WTC11 (cell line): ENCODE measurements around the gene UPF2. TPM values are rescaled to one million over a fixed set of nuclear protein-coding genes. Genes with fewer than 3 reads are reported as not detected.

Experiments
- ATAC-seq: fragments of 200-7000 bp; cut with Tn5 transposase; 2 replicates; pipeline ENCODE4 v1.10.0; 2021; ENCODE audit warnings: mild to moderate bottlenecking, moderate library complexity
- CTCF ChIA-PET: fragments of 300-600 bp; sonication (Branson Sonifier 250); formaldehyde crosslinking; loops from one replicate; lab custom pipeline; 2021; ENCODE audit warnings: antibody characterized with exemption; lab: Charles Lee
- POLR2A ChIA-PET: fragments of 350-600 bp; sonication (Branson Sonifier 250); formaldehyde crosslinking; loops from one replicate; lab custom pipeline; 2021; ENCODE audit warnings: antibody characterized with exemption; lab: Charles Lee
- DNase-seq: peaks from one replicate; pipeline ENCODE4 v3.0.0; 2021; ENCODE audit warnings: low spot score
- H3K27ac Mint-ChIP-seq: 2 replicates; pipeline ENCODE4 v1.8.0; 2021; ENCODE audit warnings: mixed read lengths
- H3K27me3 Mint-ChIP-seq: 2 replicates; pipeline ENCODE4 v1.8.0; 2021; ENCODE audit warnings: low read depth, mild to moderate bottlenecking, moderate library complexity, mixed read lengths
- H3K36me3 Mint-ChIP-seq: 2 replicates; pipeline ENCODE4 v1.8.0; 2021; ENCODE audit warnings: mixed read lengths
- H3K4me1 Mint-ChIP-seq: 2 replicates; pipeline ENCODE4 v1.8.0; 2022; ENCODE audit warnings: mixed read lengths
- H3K4me3 Mint-ChIP-seq: 2 replicates; pipeline ENCODE4 v1.8.0; 2021; ENCODE audit warnings: mild to moderate bottlenecking, moderate library complexity, mixed read lengths
- H3K9me3 Mint-ChIP-seq: 2 replicates; pipeline ENCODE4 v1.8.0; 2021; ENCODE audit warnings: mixed read lengths
- KAT7 ChIP-seq: sonication (generic); formaldehyde crosslinking; IDR thresholded peaks from 2 replicates; pipeline ENCODE4 v1.8.1; 2023; ENCODE audit warnings: missing genetic modification reagents, mild to moderate bottlenecking, borderline replicate concordance
- NR3C1 ChIP-seq: sonication (generic); formaldehyde crosslinking; conservative IDR thresholded peaks from 2 replicates; pipeline ENCODE4 v1.8.1; 2023; ENCODE audit warnings: low read depth, mild to moderate bottlenecking, missing genetic modification reagents
- OVOL2 ChIP-seq: fragments of 250-450 bp; sonication (Bioruptor Pico); IDR thresholded peaks from 2 replicates; pipeline ENCODE4 v1.9.0; 2021; ENCODE audit warnings: mild to moderate bottlenecking, borderline replicate concordance
- SOX15 ChIP-seq: fragments of 250-450 bp; sonication (Bioruptor Pico); IDR thresholded peaks from 2 replicates; pipeline ENCODE4 v1.9.0; 2021; ENCODE audit warnings: mild to moderate bottlenecking
- SP1 ChIP-seq: sonication (generic); formaldehyde crosslinking; conservative IDR thresholded peaks from 2 replicates; pipeline ENCODE4 v1.8.1; 2022; ENCODE audit warnings: missing genetic modification reagents
- TEAD1 ChIP-seq: sonication (generic); formaldehyde crosslinking; IDR thresholded peaks from 2 replicates; pipeline ENCODE4 v1.8.0; 2022; ENCODE audit warnings: mild to moderate bottlenecking, missing genetic modification reagents
- ZNF232 ChIP-seq: sonication (generic); formaldehyde crosslinking; IDR thresholded peaks from 2 replicates; pipeline ENCODE4 v1.8.0; 2022; ENCODE audit warnings: mild to moderate bottlenecking, missing genetic modification reagents
- ZNF317 ChIP-seq: sonication (generic); formaldehyde crosslinking; IDR thresholded peaks from 2 replicates; pipeline ENCODE4 v1.8.1; 2023; ENCODE audit warnings: low read depth, mild to moderate bottlenecking, moderate library complexity, missing genetic modification reagents, borderline replicate concordance
- total RNA-seq: library from RNA; stranded (reverse); gene quantifications from 3 replicates; pipeline ENCODE4 v1.2.3, GENCODE V29; 2021
- TF ChIP-seq, protein P1 (sequence below): sonication (generic); formaldehyde crosslinking; IDR thresholded peaks from 2 replicates; pipeline ENCODE4 v1.8.1; 2022; ENCODE audit warnings: mild to moderate bottlenecking, moderate library complexity, missing genetic modification reagents
- TF ChIP-seq, protein P2 (sequence below): sonication (generic); formaldehyde crosslinking; IDR thresholded peaks from 2 replicates; pipeline ENCODE4 v1.8.1; 2023; ENCODE audit warnings: mild to moderate bottlenecking, missing genetic modification reagents, moderate library complexity
- TF ChIP-seq, protein P3 (sequence below): fragments of 250-450 bp; sonication (Bioruptor Pico); IDR thresholded peaks from 2 replicates; pipeline ENCODE4 v1.8.0; 2021; ENCODE audit warnings: mild to moderate bottlenecking
- TF ChIP-seq, protein P4 (sequence below): sonication (generic); formaldehyde crosslinking; IDR thresholded peaks from 2 replicates; pipeline ENCODE4 v1.8.0; 2023; ENCODE audit warnings: missing genetic modification reagents, mild to moderate bottlenecking, borderline replicate concordance
- TF ChIP-seq, protein P5 (sequence below): sonication (generic); formaldehyde crosslinking; IDR thresholded peaks from 2 replicates; pipeline ENCODE4 v1.8.1; 2022; ENCODE audit warnings: low read depth, mild to moderate bottlenecking, moderate library complexity, missing genetic modification reagents, borderline replicate concordance
- TF ChIP-seq, protein P6 (sequence below): fragments of 200-600 bp; IDR thresholded peaks from 2 replicates; pipeline ENCODE4 v1.8.0; 2022; ENCODE audit warnings: antibody characterized with exemption

Gene UPF2
- total RNA-seq, 1 experiment from 2014 or later: 24.3 TPM

DNA sequence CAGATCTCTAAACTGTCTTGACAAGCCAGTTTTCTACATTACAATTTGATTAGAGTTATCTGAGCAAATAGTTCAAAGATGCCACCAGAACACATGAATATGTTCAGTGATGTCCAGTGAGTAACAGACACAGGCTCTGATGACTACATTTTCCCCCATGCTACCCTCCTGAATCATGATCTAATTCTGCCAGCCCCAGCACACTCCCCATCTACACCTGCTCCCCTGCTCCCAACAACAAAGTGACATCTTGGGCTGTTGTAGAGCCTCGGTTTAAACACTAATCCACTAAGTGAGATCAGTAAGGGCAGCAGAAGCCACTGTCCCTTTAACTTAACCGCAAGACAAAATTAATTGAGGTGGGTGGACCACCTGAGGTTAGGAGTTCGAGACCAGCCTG is 114.9 kb downstream of the UPF2 start (continued):
- no peak for TF ChIP-seq ZNF317 (CRISPR knock-in tag)
- TF ChIP-seq KAT7: no peak

DNA sequence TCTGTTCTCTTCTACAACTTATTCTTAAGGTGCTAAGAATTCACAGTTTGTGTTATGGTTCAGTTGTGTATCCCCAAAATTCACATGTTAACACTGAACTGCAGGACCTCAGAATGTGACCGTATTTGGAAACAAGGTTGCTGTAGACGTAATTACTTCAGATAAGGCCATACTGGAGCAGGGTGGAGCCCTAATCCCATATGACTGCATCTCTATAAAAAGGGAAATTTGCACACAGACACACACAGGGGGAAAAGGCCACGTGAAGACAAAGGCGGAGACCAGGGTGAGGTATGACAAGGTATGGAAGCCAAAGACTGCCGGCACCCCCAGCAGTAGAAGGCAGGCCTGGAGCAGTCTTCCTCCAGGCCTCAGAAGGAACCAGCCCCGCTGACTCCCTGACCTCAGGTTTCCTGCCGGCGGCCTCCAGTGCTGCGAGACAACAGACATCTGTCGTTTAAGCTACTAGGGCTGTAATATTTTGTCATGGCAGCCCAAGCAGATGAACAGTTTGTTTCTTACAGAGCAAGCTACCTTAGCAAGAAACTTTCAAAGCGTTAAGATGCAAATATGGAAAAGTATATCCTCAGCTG is 120.7 kb downstream of the UPF2 start:
- CTCF ChIA-PET: interaction anchor here (0.7 to 1.5 kb wide), 2 partner anchors 9 to 41 kb away, joined by 3 to 4 read pairs; no protein-coding TSS in a partner anchor
- Mint-ChIP-seq H3K4me3 (no peak overlapping the region), H3K4me1 (peaks cover 14% of the 10 kb centered on the region), H3K27me3 (no peaks in the 10 kb centered on the region), H3K27ac (no peak overlapping the region), H3K9me3 (no peaks in the 10 kb centered on the region), H3K36me3 (peaks cover 41% of the 10 kb centered on the region)
- ATAC-seq: no peak
- DNase-seq: no peak
- POLR2A ChIA-PET: no interaction called here
- TF ChIP-seq, protein P1, sequence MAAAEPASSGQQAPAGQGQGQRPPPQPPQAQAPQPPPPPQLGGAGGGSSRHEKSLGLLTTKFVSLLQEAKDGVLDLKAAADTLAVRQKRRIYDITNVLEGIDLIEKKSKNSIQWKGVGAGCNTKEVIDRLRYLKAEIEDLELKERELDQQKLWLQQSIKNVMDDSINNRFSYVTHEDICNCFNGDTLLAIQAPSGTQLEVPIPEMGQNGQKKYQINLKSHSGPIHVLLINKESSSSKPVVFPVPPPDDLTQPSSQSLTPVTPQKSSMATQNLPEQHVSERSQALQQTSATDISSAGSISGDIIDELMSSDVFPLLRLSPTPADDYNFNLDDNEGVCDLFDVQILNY (CRISPR knock-in tag): no peak
- TF ChIP-seq, protein P2, sequence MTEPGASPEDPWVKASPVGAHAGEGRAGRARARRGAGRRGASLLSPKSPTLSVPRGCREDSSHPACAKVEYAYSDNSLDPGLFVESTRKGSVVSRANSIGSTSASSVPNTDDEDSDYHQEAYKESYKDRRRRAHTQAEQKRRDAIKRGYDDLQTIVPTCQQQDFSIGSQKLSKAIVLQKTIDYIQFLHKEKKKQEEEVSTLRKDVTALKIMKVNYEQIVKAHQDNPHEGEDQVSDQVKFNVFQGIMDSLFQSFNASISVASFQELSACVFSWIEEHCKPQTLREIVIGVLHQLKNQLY (CRISPR knock-in tag): no peak
- TF ChIP-seq OVOL2 (CRISPR knock-in tag) (no peak), SOX15 (no peak), SP1 (CRISPR knock-in tag) (no peak)
- TF ChIP-seq, protein P3, sequence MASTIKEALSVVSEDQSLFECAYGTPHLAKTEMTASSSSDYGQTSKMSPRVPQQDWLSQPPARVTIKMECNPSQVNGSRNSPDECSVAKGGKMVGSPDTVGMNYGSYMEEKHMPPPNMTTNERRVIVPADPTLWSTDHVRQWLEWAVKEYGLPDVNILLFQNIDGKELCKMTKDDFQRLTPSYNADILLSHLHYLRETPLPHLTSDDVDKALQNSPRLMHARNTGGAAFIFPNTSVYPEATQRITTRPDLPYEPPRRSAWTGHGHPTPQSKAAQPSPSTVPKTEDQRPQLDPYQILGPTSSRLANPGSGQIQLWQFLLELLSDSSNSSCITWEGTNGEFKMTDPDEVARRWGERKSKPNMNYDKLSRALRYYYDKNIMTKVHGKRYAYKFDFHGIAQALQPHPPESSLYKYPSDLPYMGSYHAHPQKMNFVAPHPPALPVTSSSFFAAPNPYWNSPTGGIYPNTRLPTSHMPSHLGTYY (CRISPR knock-in tag): no peak
- TF ChIP-seq, protein P4, sequence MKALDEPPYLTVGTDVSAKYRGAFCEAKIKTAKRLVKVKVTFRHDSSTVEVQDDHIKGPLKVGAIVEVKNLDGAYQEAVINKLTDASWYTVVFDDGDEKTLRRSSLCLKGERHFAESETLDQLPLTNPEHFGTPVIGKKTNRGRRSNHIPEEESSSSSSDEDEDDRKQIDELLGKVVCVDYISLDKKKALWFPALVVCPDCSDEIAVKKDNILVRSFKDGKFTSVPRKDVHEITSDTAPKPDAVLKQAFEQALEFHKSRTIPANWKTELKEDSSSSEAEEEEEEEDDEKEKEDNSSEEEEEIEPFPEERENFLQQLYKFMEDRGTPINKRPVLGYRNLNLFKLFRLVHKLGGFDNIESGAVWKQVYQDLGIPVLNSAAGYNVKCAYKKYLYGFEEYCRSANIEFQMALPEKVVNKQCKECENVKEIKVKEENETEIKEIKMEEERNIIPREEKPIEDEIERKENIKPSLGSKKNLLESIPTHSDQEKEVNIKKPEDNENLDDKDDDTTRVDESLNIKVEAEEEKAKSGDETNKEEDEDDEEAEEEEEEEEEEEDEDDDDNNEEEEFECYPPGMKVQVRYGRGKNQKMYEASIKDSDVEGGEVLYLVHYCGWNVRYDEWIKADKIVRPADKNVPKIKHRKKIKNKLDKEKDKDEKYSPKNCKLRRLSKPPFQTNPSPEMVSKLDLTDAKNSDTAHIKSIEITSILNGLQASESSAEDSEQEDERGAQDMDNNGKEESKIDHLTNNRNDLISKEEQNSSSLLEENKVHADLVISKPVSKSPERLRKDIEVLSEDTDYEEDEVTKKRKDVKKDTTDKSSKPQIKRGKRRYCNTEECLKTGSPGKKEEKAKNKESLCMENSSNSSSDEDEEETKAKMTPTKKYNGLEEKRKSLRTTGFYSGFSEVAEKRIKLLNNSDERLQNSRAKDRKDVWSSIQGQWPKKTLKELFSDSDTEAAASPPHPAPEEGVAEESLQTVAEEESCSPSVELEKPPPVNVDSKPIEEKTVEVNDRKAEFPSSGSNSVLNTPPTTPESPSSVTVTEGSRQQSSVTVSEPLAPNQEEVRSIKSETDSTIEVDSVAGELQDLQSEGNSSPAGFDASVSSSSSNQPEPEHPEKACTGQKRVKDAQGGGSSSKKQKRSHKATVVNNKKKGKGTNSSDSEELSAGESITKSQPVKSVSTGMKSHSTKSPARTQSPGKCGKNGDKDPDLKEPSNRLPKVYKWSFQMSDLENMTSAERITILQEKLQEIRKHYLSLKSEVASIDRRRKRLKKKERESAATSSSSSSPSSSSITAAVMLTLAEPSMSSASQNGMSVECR (CRISPR knock-in tag): no peak
- TF ChIP-seq, protein P5, sequence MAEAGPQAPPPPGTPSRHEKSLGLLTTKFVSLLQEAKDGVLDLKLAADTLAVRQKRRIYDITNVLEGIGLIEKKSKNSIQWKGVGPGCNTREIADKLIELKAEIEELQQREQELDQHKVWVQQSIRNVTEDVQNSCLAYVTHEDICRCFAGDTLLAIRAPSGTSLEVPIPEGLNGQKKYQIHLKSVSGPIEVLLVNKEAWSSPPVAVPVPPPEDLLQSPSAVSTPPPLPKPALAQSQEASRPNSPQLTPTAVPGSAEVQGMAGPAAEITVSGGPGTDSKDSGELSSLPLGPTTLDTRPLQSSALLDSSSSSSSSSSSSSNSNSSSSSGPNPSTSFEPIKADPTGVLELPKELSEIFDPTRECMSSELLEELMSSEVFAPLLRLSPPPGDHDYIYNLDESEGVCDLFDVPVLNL (CRISPR knock-in tag): no peak

DNA sequence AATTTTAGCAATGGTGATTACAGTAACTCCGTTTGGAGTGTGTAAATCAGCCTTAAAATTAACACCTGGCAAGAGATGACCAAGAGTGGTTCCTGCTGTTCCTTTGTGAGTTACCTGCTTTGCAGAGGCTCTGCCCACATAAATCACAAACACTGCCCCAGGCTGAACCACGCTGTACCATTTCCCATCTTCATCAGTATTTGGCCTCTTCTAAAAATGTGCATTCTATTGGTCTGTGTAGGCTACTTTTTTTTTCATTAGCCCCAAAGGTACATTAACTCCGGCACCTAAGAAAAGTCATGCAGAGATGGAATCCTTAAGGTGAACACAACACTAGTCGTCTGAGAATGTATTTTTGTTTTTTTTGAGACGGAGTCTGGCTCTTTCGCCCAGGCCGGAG is 123.3 kb downstream of the UPF2 start:
- Mint-ChIP-seq H3K36me3 (peaks cover 21% of the 10 kb centered on the region), H3K27ac (no peak overlapping the region), H3K4me3 (no peak overlapping the region), H3K9me3 (no peaks in the 10 kb centered on the region), H3K27me3 (no peaks in the 10 kb centered on the region), H3K4me1 (peaks cover 17% of the 10 kb centered on the region)
- POLR2A ChIA-PET: no interaction called here
- DNase-seq (no peak), ATAC-seq (no peak)
- CTCF ChIA-PET: no interaction called here
- TF ChIP-seq TEAD1: no peak
- no peak for TF ChIP-seq SP1 (CRISPR knock-in tag)
- no peak for TF ChIP-seq SOX15
- TF ChIP-seq ZNF232 (CRISPR knock-in tag): no peak
- TF ChIP-seq, protein P6, sequence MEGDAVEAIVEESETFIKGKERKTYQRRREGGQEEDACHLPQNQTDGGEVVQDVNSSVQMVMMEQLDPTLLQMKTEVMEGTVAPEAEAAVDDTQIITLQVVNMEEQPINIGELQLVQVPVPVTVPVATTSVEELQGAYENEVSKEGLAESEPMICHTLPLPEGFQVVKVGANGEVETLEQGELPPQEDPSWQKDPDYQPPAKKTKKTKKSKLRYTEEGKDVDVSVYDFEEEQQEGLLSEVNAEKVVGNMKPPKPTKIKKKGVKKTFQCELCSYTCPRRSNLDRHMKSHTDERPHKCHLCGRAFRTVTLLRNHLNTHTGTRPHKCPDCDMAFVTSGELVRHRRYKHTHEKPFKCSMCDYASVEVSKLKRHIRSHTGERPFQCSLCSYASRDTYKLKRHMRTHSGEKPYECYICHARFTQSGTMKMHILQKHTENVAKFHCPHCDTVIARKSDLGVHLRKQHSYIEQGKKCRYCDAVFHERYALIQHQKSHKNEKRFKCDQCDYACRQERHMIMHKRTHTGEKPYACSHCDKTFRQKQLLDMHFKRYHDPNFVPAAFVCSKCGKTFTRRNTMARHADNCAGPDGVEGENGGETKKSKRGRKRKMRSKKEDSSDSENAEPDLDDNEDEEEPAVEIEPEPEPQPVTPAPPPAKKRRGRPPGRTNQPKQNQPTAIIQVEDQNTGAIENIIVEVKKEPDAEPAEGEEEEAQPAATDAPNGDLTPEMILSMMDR: no peak
- TF ChIP-seq NR3C1: no peak
